ENCODE results near the gene SLC6A12.

The SLC6A12 gene

GRCh38 chr12:233615-233968 lies 19.6 kb upstream of the SLC6A12 start:
- H3K4me3 ChIP-seq (ENCODE audit: low read depth, low read length) = no peak overlapping the region
- H3K4me1 ChIP-seq (ENCODE audit: control insufficient read depth, insufficient read depth, low read length) = no peaks in the 10 kb centered on the region
- H3K9ac ChIP-seq (ENCODE audit: low read depth, low read length) = no peak overlapping the region
- H3K27me3 ChIP-seq (ENCODE audit: control insufficient read depth, insufficient read depth, low read length) = no peaks in the 10 kb centered on the region
- no peaks in the 10 kb centered on the region for H3K9me3 ChIP-seq (ENCODE audit: control insufficient read depth, insufficient read depth, low read length)
- H3K36me3 ChIP-seq (ENCODE audit: control insufficient read depth, insufficient read depth, low read length) = no peaks in the 10 kb centered on the region

DNA sequence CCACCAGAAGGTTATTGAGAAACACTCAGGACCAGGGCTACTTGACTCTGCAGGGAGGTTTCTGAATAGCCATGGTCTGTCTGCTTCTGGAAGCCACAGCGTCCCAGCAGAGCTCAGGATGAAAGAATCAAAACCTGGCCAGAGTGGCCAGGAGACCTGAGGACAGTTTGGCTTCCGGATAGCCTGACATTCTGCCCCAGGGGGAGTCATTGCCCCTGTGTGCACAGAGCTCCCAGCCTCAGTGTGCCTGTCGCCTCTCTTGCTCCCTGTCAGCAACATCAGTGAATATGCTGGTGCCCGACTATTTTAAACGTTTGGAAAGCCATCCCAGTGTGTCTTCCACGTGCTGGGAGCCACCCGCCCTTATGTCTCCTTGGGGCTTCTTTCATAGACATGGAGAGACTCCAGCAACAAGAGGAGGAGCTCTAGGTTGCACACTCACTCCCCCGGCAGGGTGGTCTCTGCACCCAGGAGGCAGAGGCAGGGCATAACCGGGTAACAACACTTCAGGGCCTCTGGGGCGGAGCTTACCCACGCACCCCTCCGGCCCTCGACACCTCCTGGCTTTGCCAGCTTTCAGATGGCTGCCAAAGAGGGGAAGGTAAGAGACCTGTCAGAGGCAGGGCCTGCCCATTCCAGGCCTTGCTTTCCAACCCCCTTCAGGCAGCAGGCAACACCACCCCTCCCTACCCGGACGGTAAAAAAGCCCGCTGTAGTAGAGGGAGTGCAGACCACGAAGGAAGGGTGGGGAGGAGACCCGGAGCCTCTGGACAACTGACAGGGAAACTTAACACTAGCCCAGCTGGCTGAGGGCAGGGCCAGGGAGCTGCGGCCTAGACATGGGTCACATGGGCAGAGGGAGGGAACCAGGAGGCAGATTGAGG lies 19.0 kb upstream of the SLC6A12 start:
- no peak overlapping the region for H3K9ac ChIP-seq (ENCODE audit: low read depth, low read length)
- H3K9me3 ChIP-seq (ENCODE audit: control insufficient read depth, insufficient read depth, low read length) = no peaks in the 10 kb centered on the region
- no peak overlapping the region for H3K4me3 ChIP-seq (ENCODE audit: low read depth, low read length)
- H3K36me3 ChIP-seq (ENCODE audit: control insufficient read depth, insufficient read depth, low read length) = no peaks in the 10 kb centered on the region
- H3K4me1 ChIP-seq (ENCODE audit: control insufficient read depth, insufficient read depth, low read length) = no peaks in the 10 kb centered on the region
- H3K27me3 ChIP-seq (ENCODE audit: control insufficient read depth, insufficient read depth, low read length) = no peaks in the 10 kb centered on the region

DNA sequence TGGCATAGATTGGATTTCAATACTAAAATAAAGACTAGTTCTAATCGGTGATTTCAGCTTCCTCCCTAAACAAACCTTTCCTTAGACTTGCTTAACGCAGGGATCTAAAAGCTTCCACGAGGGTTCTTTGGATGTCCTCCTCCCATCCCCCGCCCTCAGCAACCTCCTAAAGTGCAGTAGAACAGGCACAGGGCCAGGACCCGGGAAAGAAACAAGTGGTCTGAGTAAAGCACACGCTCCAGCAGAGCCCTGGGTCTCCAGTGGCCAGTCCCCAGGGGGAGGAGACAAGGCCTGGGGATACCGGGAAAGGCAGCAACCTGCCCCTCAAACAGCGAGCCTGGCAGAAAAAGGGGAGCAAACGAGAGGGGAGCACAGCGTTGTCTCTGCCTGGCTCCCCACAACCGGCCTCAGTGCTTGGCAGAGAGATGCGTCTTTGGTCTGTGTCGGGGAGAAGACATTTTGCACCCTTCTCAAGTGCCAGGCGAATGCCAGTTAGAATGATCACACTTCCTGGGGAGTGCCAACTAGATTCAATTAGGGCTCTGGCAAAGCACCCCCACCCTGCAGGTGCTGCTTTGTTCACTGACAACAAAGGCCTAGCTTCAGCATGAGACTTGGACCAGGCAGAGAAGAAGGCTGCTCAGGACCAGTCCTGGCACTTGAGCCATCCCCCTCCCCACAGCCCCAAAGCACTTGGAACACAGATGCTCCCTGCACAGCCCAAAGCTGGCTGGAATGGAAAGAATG lies 17.1 kb upstream of the SLC6A12 start:
- no peak overlapping the region for H3K4me3 ChIP-seq (ENCODE audit: low read depth, low read length)
- H3K9me3 ChIP-seq (ENCODE audit: control insufficient read depth, insufficient read depth, low read length) = no peaks in the 10 kb centered on the region
- no peaks in the 10 kb centered on the region for H3K36me3 ChIP-seq (ENCODE audit: control insufficient read depth, insufficient read depth, low read length)
- no peaks in the 10 kb centered on the region for H3K27me3 ChIP-seq (ENCODE audit: control insufficient read depth, insufficient read depth, low read length)
- no peaks in the 10 kb centered on the region for H3K4me1 ChIP-seq (ENCODE audit: control insufficient read depth, insufficient read depth, low read length)
- no peak overlapping the region for H3K9ac ChIP-seq (ENCODE audit: low read depth, low read length)

GRCh38 chr12:229441-230191 lies 15.7 kb upstream of the SLC6A12 start:
- H3K36me3 ChIP-seq (ENCODE audit: control insufficient read depth, insufficient read depth, low read length) = no peaks in the 10 kb centered on the region
- H3K4me3 ChIP-seq (ENCODE audit: low read depth, low read length) = no peak overlapping the region
- no peaks in the 10 kb centered on the region for H3K4me1 ChIP-seq (ENCODE audit: control insufficient read depth, insufficient read depth, low read length)
- no peaks in the 10 kb centered on the region for H3K27me3 ChIP-seq (ENCODE audit: control insufficient read depth, insufficient read depth, low read length)
- no peaks in the 10 kb centered on the region for H3K9me3 ChIP-seq (ENCODE audit: control insufficient read depth, insufficient read depth, low read length)
- H3K9ac ChIP-seq (ENCODE audit: low read depth, low read length) = no peak overlapping the region

- H3K27me3 ChIP-seq (ENCODE audit: control insufficient read depth, insufficient read depth, low read length) = no peaks in the 10 kb centered on the region
- no peaks in the 10 kb centered on the region for H3K4me1 ChIP-seq (ENCODE audit: control insufficient read depth, insufficient read depth, low read length)
- H3K36me3 ChIP-seq (ENCODE audit: control insufficient read depth, insufficient read depth, low read length) = no peaks in the 10 kb centered on the region
- H3K9ac ChIP-seq (ENCODE audit: low read depth, low read length) = no peak overlapping the region
- no peaks in the 10 kb centered on the region for H3K9me3 ChIP-seq (ENCODE audit: control insufficient read depth, insufficient read depth, low read length)
- H3K4me3 ChIP-seq (ENCODE audit: low read depth, low read length) = no peak overlapping the region
Observed at GRCh38 chr12:228846-229200, 14.9 kb upstream of the SLC6A12 start.

- Histone ChIP-seq H3K36me3 (ENCODE audit: control insufficient read depth, insufficient read depth, low read length) (no peaks in the 10 kb centered on the region), H3K27me3 (ENCODE audit: control insufficient read depth, insufficient read depth, low read length) (no peaks in the 10 kb centered on the region), H3K4me3 (ENCODE audit: low read depth, low read length) (no peak overlapping the region), H3K4me1 (ENCODE audit: control insufficient read depth, insufficient read depth, low read length) (no peaks in the 10 kb centered on the region), H3K9ac (ENCODE audit: low read depth, low read length) (no peak overlapping the region), H3K9me3 (ENCODE audit: control insufficient read depth, insufficient read depth, low read length) (no peaks in the 10 kb centered on the region)
Observed at GRCh38 chr12:227923-228845, 14.2 kb upstream of the SLC6A12 start.

DNA sequence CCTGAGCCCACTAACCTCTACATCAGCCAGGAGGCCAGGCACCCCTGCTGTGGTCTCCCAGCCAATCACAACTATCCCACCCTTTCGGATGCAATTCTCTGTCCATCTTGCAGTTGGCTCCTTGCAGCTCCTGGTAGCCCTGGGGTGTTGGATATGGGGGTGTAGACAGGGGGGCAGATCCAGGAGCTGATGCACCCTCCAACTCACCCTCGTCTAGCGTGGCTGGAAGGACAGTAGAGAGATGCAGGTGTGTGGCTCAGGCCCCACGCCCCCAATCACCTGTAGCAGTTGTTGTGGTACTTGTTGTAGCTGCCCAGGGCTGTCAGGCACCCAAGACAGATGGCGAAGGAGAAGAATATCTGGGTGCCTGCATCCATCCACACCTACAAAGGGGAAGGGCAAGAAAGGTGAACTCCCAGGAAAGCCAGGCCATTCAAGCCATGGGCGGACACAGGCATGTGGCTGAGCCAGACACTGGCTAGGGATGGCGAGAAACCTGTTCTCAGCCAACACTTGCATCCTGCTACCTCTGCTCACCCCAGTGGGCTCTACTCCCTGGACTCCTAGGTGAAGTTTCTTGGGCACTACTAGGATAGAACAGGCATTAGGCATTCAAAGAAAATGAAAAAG lies 13.4 kb upstream of the SLC6A12 start:
- no peak overlapping the region for H3K9ac ChIP-seq (ENCODE audit: low read depth, low read length)
- no peaks in the 10 kb centered on the region for H3K27me3 ChIP-seq (ENCODE audit: control insufficient read depth, insufficient read depth, low read length)
- H3K36me3 ChIP-seq (ENCODE audit: control insufficient read depth, insufficient read depth, low read length) = no peaks in the 10 kb centered on the region
- no peaks in the 10 kb centered on the region for H3K4me1 ChIP-seq (ENCODE audit: control insufficient read depth, insufficient read depth, low read length)
- no peak overlapping the region for H3K4me3 ChIP-seq (ENCODE audit: low read depth, low read length)
- H3K9me3 ChIP-seq (ENCODE audit: control insufficient read depth, insufficient read depth, low read length) = no peaks in the 10 kb centered on the region

DNA sequence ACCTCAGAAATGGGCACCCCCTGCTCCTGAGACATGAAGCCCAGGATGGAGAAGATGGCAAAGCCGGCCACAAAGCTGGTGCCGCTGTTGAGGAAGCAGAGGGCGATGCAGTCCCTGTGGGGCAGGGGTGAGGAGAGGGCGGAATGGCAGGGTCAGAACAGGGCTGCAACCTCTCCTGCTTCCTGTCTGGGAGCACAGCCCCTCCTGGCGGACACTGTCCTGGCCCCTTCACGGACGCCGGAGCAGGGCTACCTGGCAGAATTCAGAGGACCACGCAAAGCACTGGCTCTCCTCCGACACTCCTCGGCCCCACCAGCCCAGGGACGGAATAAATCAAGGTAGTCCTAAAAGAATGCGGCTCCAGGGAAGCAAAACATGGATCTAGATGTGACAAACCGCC lies 12.4 kb upstream of the SLC6A12 start:
- H3K9ac ChIP-seq (ENCODE audit: low read depth, low read length) = no peak overlapping the region
- H3K4me3 ChIP-seq (ENCODE audit: low read depth, low read length) = no peak overlapping the region
- H3K4me1 ChIP-seq (ENCODE audit: control insufficient read depth, insufficient read depth, low read length) = no peaks in the 10 kb centered on the region
- no peaks in the 10 kb centered on the region for H3K36me3 ChIP-seq (ENCODE audit: control insufficient read depth, insufficient read depth, low read length)
- H3K27me3 ChIP-seq (ENCODE audit: control insufficient read depth, insufficient read depth, low read length) = no peaks in the 10 kb centered on the region
- H3K9me3 ChIP-seq (ENCODE audit: control insufficient read depth, insufficient read depth, low read length) = no peaks in the 10 kb centered on the region

GRCh38 chr12:225012-225411 lies 11.1 kb upstream of the SLC6A12 start:
- no peaks in the 10 kb centered on the region for H3K27me3 ChIP-seq (ENCODE audit: control insufficient read depth, insufficient read depth, low read length)

GRCh38 chr12:224330-224729 lies 10.4 kb upstream of the SLC6A12 start:
- Histone ChIP-seq H3K9me3 (ENCODE audit: control insufficient read depth, insufficient read depth, low read length) (no peaks in the 10 kb centered on the region), H3K9ac (ENCODE audit: low read depth, low read length) (no peak overlapping the region), H3K4me3 (ENCODE audit: low read depth, low read length) (no peak overlapping the region), H3K4me1 (ENCODE audit: control insufficient read depth, insufficient read depth, low read length) (no peaks in the 10 kb centered on the region), H3K36me3 (ENCODE audit: control insufficient read depth, insufficient read depth, low read length) (no peaks in the 10 kb centered on the region), H3K27me3 (ENCODE audit: control insufficient read depth, insufficient read depth, low read length) (no peaks in the 10 kb centered on the region)

More at GRCh38 chr12:225012-225411, 11.1 kb upstream of the SLC6A12 start:
- Histone ChIP-seq H3K9ac (ENCODE audit: low read depth, low read length) (no peak overlapping the region), H3K4me3 (ENCODE audit: low read depth, low read length) (no peak overlapping the region), H3K36me3 (ENCODE audit: control insufficient read depth, insufficient read depth, low read length) (no peaks in the 10 kb centered on the region), H3K9me3 (ENCODE audit: control insufficient read depth, insufficient read depth, low read length) (no peaks in the 10 kb centered on the region), H3K4me1 (ENCODE audit: control insufficient read depth, insufficient read depth, low read length) (no peaks in the 10 kb centered on the region)

- Histone ChIP-seq H3K9ac (ENCODE audit: low read depth, low read length) (no peak overlapping the region), H3K27me3 (ENCODE audit: control insufficient read depth, insufficient read depth, low read length) (no peaks in the 10 kb centered on the region), H3K9me3 (ENCODE audit: control insufficient read depth, insufficient read depth, low read length) (no peaks in the 10 kb centered on the region)
Observed at GRCh38 chr12:223841-224240, 9.9 kb upstream of the SLC6A12 start.

More at GRCh38 chr12:223841-224240, 9.9 kb upstream of the SLC6A12 start:
- Histone ChIP-seq H3K4me1 (ENCODE audit: control insufficient read depth, insufficient read depth, low read length) (no peaks in the 10 kb centered on the region), H3K4me3 (ENCODE audit: low read depth, low read length) (no peak overlapping the region), H3K36me3 (ENCODE audit: control insufficient read depth, insufficient read depth, low read length) (no peaks in the 10 kb centered on the region)
